Gastrocnemius medialis (tissue), 4 donors: ENCODE data around the gene SSR1.

Experiments
- CTCF ChIP-seq, 5 experiments: fragments of 450-650 bp in 3 of 5; fragments of 200-600 bp in 2 of 5; sonication (generic) in 2 of 5; IDR thresholded peaks in 4 of 5; conservative IDR thresholded peaks in 1 of 5; 1 replicate in 4 of 5; 2 replicates in 1 of 5; pipeline ENCODE4 v1.5.1; 2016 to 2019; ENCODE audit warnings: antibody characterized with exemption in 5 of 5, mild to moderate bottlenecking in 3 of 5, moderate library complexity in 3 of 5
- POLR2A ChIP-seq, 2 donors: fragments of 450-650 bp; IDR thresholded peaks; one replicate each; pipeline ENCODE4 v1.6.1; 2017; ENCODE audit warnings: antibody characterized with exemption in 2 of 2, mild to moderate bottlenecking in 2 of 2, moderate library complexity in 2 of 2

GRCh38 chr6:7249946-7250643, 62.9 kb downstream of the SSR1 start:
- TF ChIP-seq CTCF (IDR thresholded peaks at IDR 0.05 in 4 of 5, conservative IDR thresholded peaks at IDR 0.05 in 1 of 5) = no peak
- no peak for TF ChIP-seq POLR2A (IDR thresholded peaks at IDR 0.05)
